Activated naive CD4-positive, alpha-beta T cell (primary cell): ENCODE data around the gene DHRSX.
"Not testable (repeated sequence)": the region's sequence is repeated elsewhere in the genome, so short reads cannot be mapped to it uniquely, and the experiment has no call there.

Experiments used
- DNase-seq, 4 experiments: peaks; one replicate each; lab custom pipeline; 2025; lab: John Stamatoyannopoulos, UW

DHRSX gene

GRCh38 chrX:2500803-2501558, at the start of gene DHRSX, which contains the start of gene ZBED1:
Gene DHRSX (minus strand): TSS chrX:2500976. CDS start chrX:2500925, 51 bp downstream.
Gene ZBED1 (minus strand): TSS chrX:2500976. CDS start chrX:2490719, 10,257 bp downstream.
- no peak for DNase-seq

GRCh38 chrX:2549876-2550275, 49.1 kb upstream of the DHRSX start:
- DNase-seq = no peak

- no peak for DNase-seq
Measured at GRCh38 chrX:2548711-2549423, 48.1 kb upstream of the DHRSX start.

- DNase-seq = no peak
Measured at GRCh38 chrX:2547736-2548135, 47.0 kb upstream of the DHRSX start.

- DNase-seq = no peak
Measured at GRCh38 chrX:2546496-2546895, 45.7 kb upstream of the DHRSX start.

- DNase-seq = no peak
Measured at GRCh38 chrX:2545144-2545543, 44.4 kb upstream of the DHRSX start.

- DNase-seq = no peak
Measured at GRCh38 chrX:2542826-2543521, 42.2 kb upstream of the DHRSX start.

- DNase-seq = no peak
Measured at GRCh38 chrX:2541603-2542002, 40.8 kb upstream of the DHRSX start.

GRCh38 chrX:2540426-2540947, 39.7 kb upstream of the DHRSX start:
- no peak for DNase-seq

GRCh38 chrX:2539586-2539985, 38.8 kb upstream of the DHRSX start:
- DNase-seq = no peak

- DNase-seq = no peak
Measured at GRCh38 chrX:2538031-2538757, 37.4 kb upstream of the DHRSX start.

- no peak for DNase-seq
Measured at GRCh38 chrX:2536974-2537373, 36.2 kb upstream of the DHRSX start.

GRCh38 chrX:2536141-2536540, 35.4 kb upstream of the DHRSX start:
- no peak for DNase-seq

GRCh38 chrX:2534261-2535021, 33.7 kb upstream of the DHRSX start:
- not testable (repeated sequence) for DNase-seq

GRCh38 chrX:2533424-2533823, 32.6 kb upstream of the DHRSX start:
- no peak for DNase-seq

GRCh38 chrX:2526390-2526789, 25.6 kb upstream of the DHRSX start:
- no peak for DNase-seq

- no peak for DNase-seq
Measured at GRCh38 chrX:2523911-2524310, 23.1 kb upstream of the DHRSX start.

GRCh38 chrX:2521927-2522386, 21.2 kb upstream of the DHRSX start:
- no peak for DNase-seq

- DNase-seq = no peak
Measured at GRCh38 chrX:2521092-2521926, 20.5 kb upstream of the DHRSX start.

GRCh38 chrX:2520539-2520938, 19.8 kb upstream of the DHRSX start:
- DNase-seq = no peak
